Activated T-cell treated with anti-CD3 and anti-CD28 coated beads, Interleukin-2, amount 50 U/mL, for 24 hours (primary cell): ENCODE results near the gene AK3.

Experiments used
- DNase-seq: peaks from one replicate; pipeline ENCODE4 v3.0.0-alpha.2; 2020
- H3K27ac Mint-ChIP-seq: 2 replicates; pipeline ENCODE4 v1.8.0; 2020; ENCODE audit warnings: mild to moderate bottlenecking, mixed read lengths
- H3K27me3 Mint-ChIP-seq: 2 replicates; pipeline ENCODE4 v1.8.0; 2020; ENCODE audit warnings: mixed read lengths
- H3K36me3 Mint-ChIP-seq: 2 replicates; pipeline ENCODE4 v1.8.0; 2020; ENCODE audit warnings: low read depth, mixed read lengths
- H3K4me1 Mint-ChIP-seq: 2 replicates; pipeline ENCODE4 v1.8.0; 2020; ENCODE audit warnings: low read depth, mixed read lengths
- H3K4me3 Mint-ChIP-seq: 2 replicates; pipeline ENCODE4 v1.8.0; 2020; ENCODE audit warnings: mild to moderate bottlenecking, moderate library complexity, mixed read lengths
- H3K9me3 Mint-ChIP-seq: 2 replicates; pipeline ENCODE4 v1.8.0; 2020; ENCODE audit warnings: mixed read lengths

The AK3 gene

DNA sequence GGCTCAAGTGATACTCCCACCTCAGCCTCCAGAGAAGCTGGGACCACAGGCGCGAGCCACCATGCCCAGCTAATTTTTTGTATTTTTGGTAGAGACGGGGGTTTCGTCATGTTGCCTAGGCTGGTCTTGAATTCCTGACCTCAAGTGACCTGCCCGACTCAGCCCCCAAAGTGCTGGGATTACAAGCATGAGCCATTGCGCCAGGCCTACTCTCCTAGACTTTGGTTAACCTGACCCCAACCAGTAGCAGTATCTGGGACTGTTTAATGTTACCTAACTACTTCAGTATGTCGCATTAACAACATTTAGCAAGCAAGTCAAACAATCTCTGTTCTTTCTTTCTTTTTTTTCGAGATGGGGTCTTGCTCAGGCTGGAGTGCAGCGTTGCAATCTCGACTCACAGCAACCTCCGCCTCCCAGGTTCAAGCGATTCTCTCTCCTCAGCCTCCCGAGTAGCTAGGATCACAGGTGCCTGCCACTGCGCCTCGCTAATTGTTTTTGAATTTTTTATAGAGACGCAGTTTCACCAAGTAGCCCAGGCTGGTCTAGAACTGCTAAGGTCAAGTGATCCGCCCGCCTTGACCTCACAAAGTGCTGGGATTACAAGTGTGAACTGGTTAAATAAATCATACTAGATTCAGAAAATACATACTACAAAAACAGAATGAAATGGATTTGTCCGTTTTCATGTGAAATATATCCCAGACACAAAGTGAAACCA, 2.0 kb downstream of the AK3 start:
- Mint-ChIP-seq H3K9me3 (no peaks in the 10 kb centered on the region), H3K27ac (peak overlapping the region; percentile 87), H3K27me3 (no peaks in the 10 kb centered on the region), H3K36me3 (peaks cover 33% of the 10 kb centered on the region), H3K4me1 (peaks cover 56% of the 10 kb centered on the region), H3K4me3 (peak overlapping the region; percentile 84)
- no peak for DNase-seq

DNA sequence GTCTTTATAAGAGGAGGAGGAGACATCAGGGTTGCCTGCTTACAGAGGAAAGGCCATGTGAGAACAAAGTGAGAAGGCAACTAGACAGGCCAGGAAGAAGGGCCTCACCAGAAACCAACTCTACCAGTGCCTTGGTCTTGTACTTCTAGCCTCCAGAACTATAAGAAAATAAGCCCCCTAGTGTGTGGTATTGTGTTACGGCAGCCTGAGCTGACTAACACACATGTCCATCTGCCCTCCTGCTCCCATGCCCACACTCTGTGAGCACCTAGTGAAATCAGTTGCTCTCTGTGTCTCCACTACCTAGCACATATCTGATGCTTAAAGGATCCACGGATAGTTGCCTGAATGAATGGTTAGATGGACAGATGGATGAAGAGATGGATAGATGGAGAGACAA, 6.9 kb downstream of the AK3 start:
- Mint-ChIP-seq H3K27me3 (no peaks in the 10 kb centered on the region), H3K36me3 (peaks cover 39% of the 10 kb centered on the region), H3K27ac (no peak overlapping the region), H3K4me3 (no peak overlapping the region), H3K9me3 (no peaks in the 10 kb centered on the region), H3K4me1 (peaks cover 44% of the 10 kb centered on the region)
- DNase-seq, result no peak

DNA sequence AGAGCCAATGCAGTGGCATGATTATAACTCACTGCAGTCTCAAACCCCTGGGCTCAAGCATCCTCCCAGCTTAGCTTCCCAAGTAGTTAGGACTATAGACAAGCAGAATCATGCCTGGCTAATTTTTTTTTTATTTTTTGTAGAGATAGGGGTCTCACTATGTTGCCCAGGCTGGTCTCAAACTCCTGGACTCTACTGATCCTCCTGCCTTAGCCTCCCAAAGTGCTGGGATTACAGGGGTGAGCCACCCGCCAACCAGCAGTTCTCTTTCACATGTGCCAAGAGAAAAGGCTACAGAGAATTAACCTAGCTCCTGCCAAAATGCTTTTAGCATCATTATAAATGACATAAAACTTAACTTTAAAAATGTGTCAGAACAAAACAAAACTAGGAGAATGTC, 8.1 kb downstream of the AK3 start:
- H3K4me3 Mint-ChIP-seq, result no peak overlapping the region
- no peak for DNase-seq
- H3K9me3 Mint-ChIP-seq, result no peaks in the 10 kb centered on the region
- no peaks in the 10 kb centered on the region for H3K27me3 Mint-ChIP-seq
- H3K36me3 Mint-ChIP-seq, result peaks cover 37% of the 10 kb centered on the region
- no peak overlapping the region for H3K27ac Mint-ChIP-seq
- peaks cover 37% of the 10 kb centered on the region for H3K4me1 Mint-ChIP-seq

DNA sequence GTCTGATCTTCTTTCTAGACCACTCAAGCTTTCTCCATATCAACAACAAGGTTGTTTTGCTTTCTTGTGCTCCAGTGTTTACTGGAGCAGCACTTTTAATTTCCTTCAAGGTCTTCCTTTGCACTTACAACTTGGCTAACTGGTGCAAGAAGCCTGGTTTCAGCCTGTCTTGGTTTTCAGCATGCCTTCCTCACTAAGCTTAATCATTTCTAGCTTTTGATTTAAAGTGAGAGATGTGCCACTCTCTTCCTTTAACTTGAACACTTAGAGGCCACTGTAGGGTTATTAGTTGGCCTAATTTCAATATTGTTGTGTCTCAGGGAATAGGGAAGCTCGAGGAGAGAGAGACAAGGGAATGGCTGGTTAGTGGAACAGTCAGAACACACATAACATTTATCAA, 13.4 kb downstream of the AK3 start:
- Mint-ChIP-seq H3K27ac (no peak overlapping the region), H3K36me3 (peaks cover 57% of the 10 kb centered on the region), H3K4me3 (no peak overlapping the region), H3K27me3 (no peaks in the 10 kb centered on the region), H3K4me1 (peaks cover 33% of the 10 kb centered on the region), H3K9me3 (no peaks in the 10 kb centered on the region)
- no peak for DNase-seq

DNA sequence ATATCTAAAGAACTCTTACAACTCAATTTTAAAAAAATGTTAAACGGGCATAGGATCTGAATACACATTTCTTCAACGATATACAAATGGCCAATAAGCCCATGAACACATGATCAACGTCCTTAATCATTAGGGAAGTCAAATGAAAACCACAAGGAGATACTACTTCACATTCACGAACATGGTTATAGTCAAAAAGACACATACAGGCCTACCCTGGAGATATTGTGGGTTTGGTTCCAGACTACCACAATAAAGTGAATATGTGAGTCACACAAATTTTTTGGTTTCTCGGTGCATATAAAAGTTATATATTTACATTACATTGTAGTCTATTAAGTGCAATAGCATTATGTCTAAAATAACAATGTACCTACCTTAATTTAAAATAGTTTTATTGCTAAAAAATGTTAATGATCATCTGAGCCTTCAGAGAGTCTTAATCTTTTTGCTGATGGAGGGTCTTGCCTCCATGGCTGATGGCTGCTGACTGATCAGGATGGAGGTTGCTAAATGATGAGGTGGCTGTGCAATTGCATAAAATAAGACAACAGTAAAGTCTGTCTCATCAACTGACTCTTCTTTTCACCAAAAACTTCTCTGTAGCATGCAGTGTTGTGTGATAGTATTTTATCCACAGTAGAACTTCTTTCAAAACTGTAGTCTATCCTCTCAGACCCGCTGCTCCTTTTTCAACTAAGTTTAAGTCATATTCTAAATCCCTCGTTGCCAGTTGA, 15.1 kb downstream of the AK3 start:
- Mint-ChIP-seq H3K27ac (no peak overlapping the region), H3K4me1 (peaks cover 28% of the 10 kb centered on the region), H3K36me3 (peaks cover 66% of the 10 kb centered on the region), H3K27me3 (no peaks in the 10 kb centered on the region), H3K9me3 (no peaks in the 10 kb centered on the region), H3K4me3 (no peak overlapping the region)
- no peak for DNase-seq

DNA sequence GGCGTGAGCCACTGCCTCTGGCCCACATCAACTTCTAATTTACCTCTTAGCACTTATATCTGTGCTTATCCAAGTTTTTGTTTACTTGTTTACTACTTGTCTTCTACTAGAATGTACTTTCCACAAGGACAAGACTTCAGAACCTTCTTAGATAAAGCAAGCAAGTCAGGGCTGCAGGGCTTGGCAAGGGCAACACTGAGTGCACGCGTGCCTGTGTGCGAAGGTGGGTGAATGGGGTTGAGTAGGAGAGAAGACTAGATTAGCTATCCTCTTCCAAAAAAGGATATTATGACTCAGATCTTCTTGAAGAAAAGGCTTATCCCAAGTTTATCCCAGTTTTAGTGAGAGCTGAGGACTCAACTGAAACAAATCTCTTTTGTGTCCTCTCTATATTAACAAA, 19.3 kb downstream of the AK3 start:
- no peaks in the 10 kb centered on the region for H3K27me3 Mint-ChIP-seq
- no peak for DNase-seq
- peaks cover 82% of the 10 kb centered on the region for H3K36me3 Mint-ChIP-seq
- H3K4me1 Mint-ChIP-seq, result peaks cover 14% of the 10 kb centered on the region
- no peak overlapping the region for H3K4me3 Mint-ChIP-seq
- no peak overlapping the region for H3K27ac Mint-ChIP-seq
- H3K9me3 Mint-ChIP-seq, result no peaks in the 10 kb centered on the region

DNA sequence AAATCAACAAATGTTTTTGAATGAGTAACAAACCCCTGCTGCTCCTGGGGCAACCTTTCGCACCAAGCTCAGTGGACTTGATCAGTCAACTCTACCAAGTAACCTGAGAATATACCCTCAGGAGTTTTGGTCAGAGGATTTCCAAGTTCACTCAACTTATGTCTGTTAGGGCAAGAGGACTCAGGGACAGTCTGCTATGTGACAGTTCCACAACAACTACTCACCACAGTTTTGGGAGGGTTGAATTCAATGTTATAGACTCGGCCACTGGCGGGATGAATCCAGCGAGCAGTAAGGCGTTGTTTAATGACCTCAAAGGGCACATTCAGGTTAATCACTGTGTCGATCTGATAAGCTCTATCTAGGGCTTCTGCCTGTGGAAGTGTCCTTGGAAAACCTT, 22.1 kb downstream of the AK3 start:
- Mint-ChIP-seq H3K27me3 (no peaks in the 10 kb centered on the region), H3K27ac (no peak overlapping the region), H3K36me3 (peaks cover 79% of the 10 kb centered on the region), H3K4me1 (peaks cover 1% of the 10 kb centered on the region), H3K9me3 (peaks cover 4% of the 10 kb centered on the region), H3K4me3 (no peak overlapping the region)
- no peak for DNase-seq

DNA sequence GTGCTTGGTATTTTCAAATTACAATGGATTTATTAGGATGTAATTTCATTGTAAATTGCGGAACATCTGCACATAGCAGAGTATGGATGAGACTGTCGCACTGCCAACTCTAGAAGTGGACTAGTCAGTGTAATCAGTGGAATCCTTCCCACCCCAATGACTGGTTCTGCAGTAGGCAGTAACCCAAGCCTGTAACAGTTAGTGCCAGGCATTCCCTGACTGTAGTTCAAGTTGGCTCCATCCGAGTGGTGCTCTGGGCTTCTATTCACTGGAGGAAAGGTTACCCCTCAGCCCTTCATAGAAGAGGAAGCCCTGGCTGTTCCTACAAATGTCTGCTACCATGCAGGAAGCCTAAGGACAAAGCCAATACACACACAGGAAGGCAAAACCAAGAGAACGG, 23.2 kb downstream of the AK3 start:
- peaks cover 84% of the 10 kb centered on the region for H3K36me3 Mint-ChIP-seq

DNA sequence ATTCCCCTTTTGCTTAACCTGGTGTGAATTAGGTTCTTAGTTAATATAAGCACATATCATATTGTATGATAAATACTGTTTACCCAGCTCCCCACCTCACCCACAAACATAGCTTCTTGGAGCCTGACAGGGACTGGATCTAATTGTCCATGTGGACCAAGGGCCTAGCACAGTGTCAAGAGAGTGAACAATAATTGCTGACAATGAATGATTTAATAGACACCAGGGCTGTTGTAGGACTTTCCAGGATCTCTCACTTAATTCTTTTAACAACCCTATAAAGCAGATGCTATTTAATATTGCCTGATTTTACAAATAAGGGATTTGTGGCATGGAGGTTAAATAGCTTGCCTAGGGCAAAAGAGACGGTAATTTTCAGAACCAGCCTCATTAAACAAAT, 24.8 kb downstream of the AK3 start:
- no peak overlapping the region for H3K4me3 Mint-ChIP-seq
- DNase-seq, result no peak
- peaks cover 1% of the 10 kb centered on the region for H3K4me1 Mint-ChIP-seq
- peaks cover 6% of the 10 kb centered on the region for H3K9me3 Mint-ChIP-seq
- no peaks in the 10 kb centered on the region for H3K27me3 Mint-ChIP-seq
- H3K27ac Mint-ChIP-seq, result peak overlapping the region; percentile 65
- peaks cover 86% of the 10 kb centered on the region for H3K36me3 Mint-ChIP-seq

More for the DNA sequence above, 23.2 kb downstream of the AK3 start:
- Mint-ChIP-seq H3K4me3 (no peak overlapping the region), H3K4me1 (peaks cover 1% of the 10 kb centered on the region), H3K9me3 (peaks cover 6% of the 10 kb centered on the region), H3K27ac (no peak overlapping the region), H3K27me3 (no peaks in the 10 kb centered on the region)
- DNase-seq, result no peak

DNA sequence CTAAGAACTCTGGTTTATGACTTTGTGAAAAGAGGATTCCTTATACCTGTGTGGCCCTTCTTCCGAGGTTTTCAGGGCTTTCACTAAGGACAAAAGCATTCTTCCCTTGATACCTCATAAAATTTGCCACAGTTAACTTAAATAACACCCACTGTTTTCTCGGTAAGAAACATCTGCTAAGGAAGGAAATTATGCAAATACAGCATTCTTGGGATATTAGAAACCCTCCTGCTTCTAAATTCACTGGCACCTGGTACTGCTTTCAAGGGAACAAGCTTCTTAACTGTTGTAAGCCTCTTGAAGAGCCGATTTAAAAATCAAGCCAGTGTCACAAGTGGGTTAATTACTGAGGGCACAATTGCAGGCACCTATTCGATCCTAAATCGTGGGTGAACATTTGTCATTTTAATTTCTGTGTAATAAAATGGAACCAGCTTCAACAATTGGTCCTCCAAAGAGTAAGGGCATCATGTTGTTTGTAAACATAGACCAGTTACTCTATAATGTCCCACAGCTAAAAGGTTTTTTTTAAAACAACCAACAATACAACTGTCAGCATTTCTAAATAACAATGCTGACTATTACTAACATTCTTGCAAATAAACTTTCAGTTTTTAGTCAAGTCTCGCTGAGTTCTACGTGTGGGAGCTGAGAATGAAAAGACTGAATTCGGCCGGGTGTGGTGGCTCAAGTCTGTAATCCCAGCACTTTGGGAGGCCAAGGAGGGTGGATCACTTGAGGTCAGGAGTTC, 26.6 kb downstream of the AK3 start:
- DNase-seq, result no peak
- Mint-ChIP-seq H3K36me3 (peaks cover 88% of the 10 kb centered on the region), H3K27ac (peak overlapping the region; percentile 79), H3K9me3 (peaks cover 6% of the 10 kb centered on the region), H3K4me1 (peaks cover 2% of the 10 kb centered on the region), H3K27me3 (no peaks in the 10 kb centered on the region), H3K4me3 (no peak overlapping the region)

DNA sequence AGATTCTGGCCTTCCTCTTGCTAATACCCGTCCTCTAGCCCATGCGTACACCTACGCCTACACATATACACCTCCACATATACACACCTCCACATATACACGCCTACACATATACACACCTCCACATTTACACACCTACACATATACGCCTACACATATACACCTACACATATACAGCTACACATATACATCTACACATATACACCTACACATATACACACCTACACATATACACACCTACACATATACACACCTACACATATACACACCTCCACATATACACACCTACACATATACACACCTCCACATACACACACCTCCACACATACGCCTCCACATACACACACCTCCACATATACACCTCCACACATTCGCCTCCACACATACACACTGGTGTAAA, 27.2 kb downstream of the AK3 start:
- Mint-ChIP-seq H3K27ac (peak overlapping the region; percentile 79), H3K27me3 (no peaks in the 10 kb centered on the region), H3K36me3 (peaks cover 89% of the 10 kb centered on the region), H3K4me3 (no peak overlapping the region), H3K4me1 (peaks cover 6% of the 10 kb centered on the region), H3K9me3 (peaks cover 6% of the 10 kb centered on the region)
- no peak for DNase-seq

DNA sequence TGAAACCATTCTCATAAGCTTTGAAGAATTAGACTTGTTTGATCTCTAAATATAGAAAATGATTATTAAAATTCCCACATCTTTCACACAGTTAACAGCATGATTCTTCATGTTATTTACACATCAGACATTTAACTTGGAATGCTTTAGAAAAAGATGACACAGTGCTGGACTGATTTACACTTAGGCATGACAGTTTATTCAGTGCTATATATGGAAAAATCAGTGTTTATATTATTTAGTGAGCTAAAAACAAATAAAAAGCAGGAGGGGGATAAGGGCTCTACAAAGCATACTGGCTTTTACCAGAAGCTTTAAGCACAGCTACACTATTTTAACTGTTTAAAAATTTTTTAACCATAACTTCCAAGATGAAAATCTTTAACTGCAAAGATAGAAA, 31.6 kb downstream of the AK3 start:
- Mint-ChIP-seq H3K4me3 (no peak overlapping the region), H3K36me3 (peaks cover 86% of the 10 kb centered on the region), H3K4me1 (peaks cover 17% of the 10 kb centered on the region), H3K27me3 (no peaks in the 10 kb centered on the region), H3K27ac (no peak overlapping the region), H3K9me3 (peaks cover 6% of the 10 kb centered on the region)
- no peak for DNase-seq

DNA sequence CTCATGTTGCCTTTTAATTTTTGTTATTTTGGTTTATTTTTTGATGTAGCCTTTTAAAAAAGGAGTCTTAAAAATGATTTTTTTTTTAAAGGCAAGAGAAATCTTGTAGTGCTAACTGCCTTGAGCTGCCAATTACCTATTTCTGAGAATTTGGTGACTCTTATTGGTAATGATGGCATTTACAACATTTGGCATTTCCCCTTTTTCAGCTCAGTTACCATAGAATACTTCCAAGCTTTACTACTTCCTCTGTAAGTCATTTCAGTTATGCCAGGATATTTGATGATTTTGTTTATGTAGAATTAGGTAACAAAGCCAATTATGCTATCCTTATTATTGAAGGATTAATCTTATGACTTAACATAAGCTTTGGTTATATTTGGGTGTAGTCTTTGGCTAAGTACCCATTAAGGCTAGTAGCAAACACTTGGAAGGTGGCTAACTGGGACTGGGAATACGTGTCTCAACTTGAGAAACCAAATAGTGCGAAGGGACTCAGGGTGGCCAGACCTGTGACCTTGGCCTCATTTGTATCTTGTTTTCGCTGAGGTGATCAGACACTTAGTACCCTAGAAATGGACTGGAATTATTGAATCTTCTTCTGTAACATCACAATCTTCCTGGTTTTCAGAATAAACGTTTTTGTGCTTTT, 33.9 kb downstream of the AK3 start:
- Mint-ChIP-seq H3K4me1 (peaks cover 24% of the 10 kb centered on the region), H3K27me3 (no peaks in the 10 kb centered on the region), H3K4me3 (no peak overlapping the region), H3K36me3 (peaks cover 85% of the 10 kb centered on the region), H3K27ac (peak overlapping the region; percentile 61), H3K9me3 (no peaks in the 10 kb centered on the region)
- DNase-seq, result no peak

DNA sequence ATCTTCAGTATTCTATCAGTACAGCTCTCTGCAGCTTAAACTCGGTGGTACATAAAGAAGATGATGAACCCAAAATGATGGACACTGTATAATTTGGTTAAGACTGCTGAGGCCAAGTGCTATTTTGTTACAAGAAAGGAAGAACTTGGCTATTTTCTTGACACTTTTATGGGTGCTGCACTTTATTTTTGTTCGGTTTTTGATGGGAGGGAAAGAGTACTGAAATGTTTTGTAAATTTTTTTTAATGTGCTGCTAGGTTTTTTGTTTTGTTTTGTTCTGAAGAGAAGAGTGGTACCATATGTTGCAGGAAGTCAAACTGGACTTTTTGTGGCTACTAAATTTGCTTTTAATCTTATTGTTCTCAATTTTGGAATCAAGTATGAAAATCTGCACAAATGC, 35.0 kb downstream of the AK3 start:
- no peak for DNase-seq
- Mint-ChIP-seq H3K4me1 (peaks cover 30% of the 10 kb centered on the region), H3K4me3 (no peak overlapping the region), H3K9me3 (no peaks in the 10 kb centered on the region), H3K27me3 (no peaks in the 10 kb centered on the region), H3K36me3 (peaks cover 85% of the 10 kb centered on the region), H3K27ac (peak overlapping the region; percentile 45)
